Sigmoid colon (tissue), 4 donors: Measurements from ENCODE around the gene BAX.

Experiments
- CTCF ChIP-seq, 4 experiments: fragments of 450-650 bp in 3 of 4; fragments of 200-600 bp in 1 of 4; IDR thresholded peaks; one replicate each; pipeline ENCODE4 v1.5.1; 2016 to 2019; ENCODE audit warnings: antibody characterized with exemption in 4 of 4, mild to moderate bottlenecking in 3 of 4, moderate library complexity in 2 of 4
- EP300 ChIP-seq, 4 donors: sonication (generic); formaldehyde crosslinking; IDR thresholded peaks; one replicate each; pipeline ENCODE4 v1.6.1; 2017; ENCODE audit warnings: antibody characterized with exemption in 4 of 4
- POLR2A ChIP-seq, 2 donors: fragments of 450-650 bp; IDR thresholded peaks; one replicate each; pipeline ENCODE4 v1.6.1; 2016; ENCODE audit warnings: antibody characterized with exemption in 2 of 2, mild to moderate bottlenecking in 2 of 2, moderate library complexity in 2 of 2

- TF ChIP-seq CTCF (IDR thresholded peaks at IDR 0.05) (no peak), POLR2A (IDR thresholded peaks at IDR 0.05) (peak; percentile 29 to 58), EP300 (IDR thresholded peaks at IDR 0.05) (no peak)
Measured at GRCh38 chr19:48991873-48992580, 37.4 kb downstream of the BAX start.
